NT2/D1 (cell line): ENCODE data around the gene DNAJC6.

Experiments
- SUZ12 ChIP-seq: IDR thresholded peaks from 2 replicates; pipeline ENCODE4 v1.6.1; 2011; ENCODE audit not compliant: insufficient read length, insufficient read depth; ENCODE audit errors: extremely low read depth
- YY1 ChIP-seq: IDR thresholded peaks from 2 replicates; pipeline ENCODE4 v1.6.1; 2011; ENCODE audit not compliant: insufficient read length, insufficient read depth
- ZNF274 ChIP-seq: IDR thresholded peaks from 2 replicates; pipeline ENCODE4 v1.6.1; 2011; ENCODE audit warnings: mild to moderate bottlenecking, low read depth, low read length

DNA sequence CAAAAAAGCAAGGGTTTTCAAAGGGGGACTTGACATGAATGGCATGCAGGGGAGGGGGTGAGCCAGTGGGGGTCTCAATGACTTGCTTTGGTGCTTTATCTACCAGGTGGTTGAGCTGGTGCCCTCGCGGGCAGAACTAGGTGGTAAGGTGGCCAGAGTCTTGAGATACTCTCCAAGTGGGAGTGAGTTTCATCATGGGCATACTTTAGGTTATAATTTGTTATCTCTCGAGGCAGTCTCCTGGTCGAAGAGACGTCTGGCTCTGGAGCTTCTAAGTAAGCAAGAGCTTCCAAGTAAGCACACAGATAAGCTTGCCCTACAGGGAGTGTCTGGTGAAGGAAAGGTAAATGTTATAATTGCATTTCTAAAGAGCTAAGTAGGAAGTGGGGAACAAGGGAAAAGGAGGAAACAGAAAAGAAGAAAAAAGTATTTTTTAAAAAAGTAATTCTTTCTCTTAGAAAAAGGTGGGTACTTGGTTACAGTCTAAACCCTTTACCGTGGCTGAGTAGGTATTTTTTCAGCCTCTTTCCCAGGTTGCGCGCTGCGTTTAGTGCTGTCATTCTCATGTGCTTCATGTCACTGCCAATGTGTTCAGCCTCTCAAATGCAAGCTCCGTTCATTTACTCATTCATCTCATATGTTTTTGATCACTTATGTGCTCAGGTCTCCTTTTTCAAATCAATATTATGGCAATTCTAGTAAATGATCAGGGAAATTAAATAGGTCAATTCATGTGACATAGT lies 31.6 kb upstream of the DNAJC6 start:
- TF ChIP-seq YY1: no peak
- no peak for TF ChIP-seq SUZ12
- TF ChIP-seq ZNF274: no peak
